Stomach (tissue), 4 donors: ENCODE results near the gene INSR.

Experiments used
- CTCF ChIP-seq, 7 experiments: fragments of 450-650 bp in 4 of 7; fragments of 200-600 bp in 3 of 7; sonication (generic) in 3 of 7; IDR thresholded peaks; one replicate each; pipeline ENCODE4 v1.5.1; 2016 to 2019; ENCODE audit warnings: antibody characterized with exemption in 7 of 7, control low read depth in 2 of 7, mild to moderate bottlenecking in 1 of 7
- EP300 ChIP-seq: sonication (generic); formaldehyde crosslinking; IDR thresholded peaks from one replicate; pipeline ENCODE4 v1.6.1; 2017; ENCODE audit warnings: antibody characterized with exemption
- POLR2A ChIP-seq, 4 donors: fragments of 450-650 bp; IDR thresholded peaks; one replicate each; pipeline ENCODE4 v1.6.1; 2016; ENCODE audit warnings: antibody characterized with exemption in 4 of 4, control low read depth in 2 of 4, mild to moderate bottlenecking in 1 of 4, moderate library complexity in 1 of 4

GRCh38 chr19:7063764-7064418, 230.3 kb downstream of the INSR start:
- TF ChIP-seq CTCF (IDR thresholded peaks at IDR 0.05) (no peak), POLR2A (IDR thresholded peaks at IDR 0.05) (no peak), EP300 (no peak)
